ENCODE measurements around the gene TMED8.
"Not testable (repeated sequence)": the region's sequence is repeated elsewhere in the genome, so short reads cannot be mapped to it uniquely, and the experiment has no call there.

TMED8 gene

DNA sequence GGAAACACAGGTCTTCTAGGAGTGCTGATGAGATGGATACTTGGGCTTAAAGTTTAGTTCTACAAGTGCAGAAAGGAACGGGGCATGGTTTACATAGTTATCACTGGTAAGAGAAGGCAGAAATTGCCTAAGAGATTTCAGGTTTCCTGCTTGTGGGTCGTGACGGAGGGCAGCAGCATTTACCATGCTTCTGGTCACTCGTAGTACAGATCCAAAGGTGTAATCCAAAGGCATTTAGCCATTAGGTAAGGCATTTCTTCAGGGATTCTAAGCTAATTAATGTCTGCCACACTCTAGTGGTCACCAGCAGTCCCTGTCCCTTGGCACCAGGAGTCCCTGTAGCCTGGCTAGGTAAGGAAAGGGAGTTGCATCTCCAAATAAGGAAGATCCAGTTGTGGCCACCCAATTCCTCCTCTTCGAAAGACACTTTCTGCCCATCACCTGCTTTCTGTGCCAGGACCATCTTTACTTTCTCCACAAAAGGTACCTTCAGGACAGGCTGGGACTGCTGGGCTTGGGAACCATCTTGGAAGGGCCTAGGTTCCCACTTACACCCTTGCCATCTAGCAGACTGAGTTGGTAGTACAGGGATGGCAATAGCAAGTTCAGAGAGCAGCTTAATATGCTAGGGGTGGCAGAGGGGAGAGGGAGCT lies 54.5 kb downstream of the TMED8 start:
- no peak for DNase-seq (ENCODE audit: low read depth)

GRCh38 chr14:77320238-77320935 lies 56.5 kb downstream of the TMED8 start, which contains the start of gene POMT2:
POMT2 (minus strand) TSS chr14:77320883; CDS start chr14:77320681, 202 bp downstream.
- DNase-seq (ENCODE audit: low read depth), result peak; percentile 87

DNA sequence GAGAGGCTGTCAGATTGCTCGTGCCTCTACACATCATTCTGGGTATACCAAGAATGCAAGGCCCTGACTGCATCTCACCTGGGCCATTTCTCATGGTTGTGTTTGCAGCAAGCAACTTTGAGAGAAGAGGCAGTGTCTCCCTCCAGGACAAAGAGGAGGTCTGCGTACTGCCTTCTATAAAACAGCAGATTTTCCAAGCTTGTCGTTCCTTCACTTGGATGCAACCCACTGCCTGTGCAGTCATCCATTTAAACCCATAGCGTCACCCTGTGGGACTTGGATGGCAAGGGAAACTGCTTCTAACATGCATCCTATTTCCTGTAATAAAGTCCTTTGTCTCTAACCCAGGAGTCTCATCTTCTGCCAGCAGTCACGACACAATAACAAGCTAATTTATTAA lies 57.5 kb downstream of the TMED8 start:
- DNase-seq (ENCODE audit: low read depth), result no peak

GRCh38 chr14:77318756-77319155 lies 58.1 kb downstream of the TMED8 start:
- not testable (repeated sequence) for DNase-seq (ENCODE audit: low read depth)

DNA sequence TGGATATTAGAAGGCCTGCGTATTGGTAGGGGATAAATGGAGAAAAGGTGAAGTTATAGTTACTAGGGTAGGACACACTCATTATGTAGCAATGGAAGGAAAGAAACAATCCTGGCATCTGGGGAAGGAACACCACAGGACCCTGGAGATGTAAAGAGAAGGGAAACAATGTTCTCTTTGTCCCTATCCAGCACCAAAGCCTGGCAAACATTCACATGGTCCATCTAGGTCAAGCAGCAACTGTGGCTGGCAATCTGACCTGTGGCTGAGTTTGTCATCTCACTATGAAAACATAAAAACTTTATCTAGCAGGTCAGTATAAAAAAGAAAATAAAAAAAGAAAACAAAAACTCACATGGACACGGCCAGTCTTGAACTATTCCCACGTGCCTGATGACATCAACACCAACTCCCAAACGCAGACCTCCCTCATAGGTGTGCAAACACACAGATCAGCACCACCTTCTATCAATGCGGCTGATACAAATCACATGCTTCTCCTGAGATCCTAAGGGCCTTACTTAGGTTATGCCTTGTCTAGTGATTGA lies 58.8 kb downstream of the TMED8 start:
- no peak for DNase-seq (ENCODE audit: low read depth)

DNA sequence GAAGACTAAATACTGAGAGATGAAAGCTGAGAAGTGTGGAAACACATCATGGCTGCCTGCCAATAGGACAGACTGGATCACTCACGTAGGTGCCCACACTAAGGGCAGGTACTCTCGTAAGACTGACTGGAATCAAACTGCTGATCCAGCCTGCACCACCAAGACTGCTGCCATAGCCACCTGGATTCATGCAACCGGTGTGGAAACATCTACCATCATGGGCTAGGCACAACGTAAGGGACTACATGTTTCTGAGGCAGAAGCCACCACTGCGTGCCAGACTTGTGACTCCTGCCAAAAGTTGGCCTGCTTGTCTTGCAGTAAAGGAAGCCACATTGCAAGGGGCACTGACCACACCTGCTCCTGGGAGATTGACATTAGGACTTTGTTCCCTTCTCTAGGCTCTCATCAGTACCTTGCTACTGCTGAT lies 60.0 kb downstream of the TMED8 start:
- no peak for DNase-seq (ENCODE audit: low read depth)

GRCh38 chr14:77316195-77316505 lies 60.7 kb downstream of the TMED8 start:
- no peak for DNase-seq (ENCODE audit: low read depth)

GRCh38 chr14:77314539-77315457 lies 62.1 kb downstream of the TMED8 start:
- DNase-seq (ENCODE audit: low read depth), result no peak

DNA sequence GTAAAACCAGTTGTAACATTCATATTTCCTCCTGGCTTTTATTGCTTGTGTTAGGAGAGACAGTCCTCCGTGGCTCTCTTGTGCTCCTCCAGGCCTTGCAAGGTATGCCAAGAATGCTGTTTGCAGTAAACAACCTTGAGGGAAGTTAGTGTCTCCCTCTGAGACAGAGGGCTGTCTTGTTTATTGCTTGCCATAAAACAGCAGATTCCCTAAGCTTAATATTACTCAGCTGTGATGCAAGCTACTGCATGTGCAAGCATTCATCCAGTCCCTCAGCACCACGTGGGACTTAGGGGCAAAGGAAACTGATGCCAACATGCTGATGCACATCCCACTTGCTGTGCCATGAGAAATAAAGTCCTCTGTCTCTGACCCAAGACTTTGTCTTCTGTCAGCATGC lies 62.9 kb downstream of the TMED8 start:
- no peak for DNase-seq (ENCODE audit: low read depth)

DNA sequence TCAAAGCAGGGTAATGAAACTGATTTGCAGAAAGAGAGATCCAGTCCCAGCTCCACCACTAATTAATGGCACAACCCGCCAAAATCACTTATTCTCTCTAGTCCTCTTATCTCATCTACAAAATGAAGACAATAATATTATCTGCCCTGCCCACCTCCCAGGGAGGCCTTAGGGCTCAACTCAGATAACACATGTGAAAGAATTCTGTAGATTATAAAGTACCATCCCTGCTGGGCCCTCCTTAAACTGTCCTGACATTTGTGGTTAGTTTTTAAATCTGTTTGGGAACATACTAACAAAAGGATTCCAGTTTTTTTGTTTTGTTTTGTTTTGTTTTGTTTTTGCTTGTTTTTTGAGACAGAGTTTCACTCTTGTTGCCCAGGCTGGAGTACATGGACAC lies 63.5 kb downstream of the TMED8 start:
- no peak for DNase-seq (ENCODE audit: low read depth)

- no peak for DNase-seq (ENCODE audit: low read depth)
Observed at GRCh38 chr14:77311217-77311616, 65.7 kb downstream of the TMED8 start.

DNA sequence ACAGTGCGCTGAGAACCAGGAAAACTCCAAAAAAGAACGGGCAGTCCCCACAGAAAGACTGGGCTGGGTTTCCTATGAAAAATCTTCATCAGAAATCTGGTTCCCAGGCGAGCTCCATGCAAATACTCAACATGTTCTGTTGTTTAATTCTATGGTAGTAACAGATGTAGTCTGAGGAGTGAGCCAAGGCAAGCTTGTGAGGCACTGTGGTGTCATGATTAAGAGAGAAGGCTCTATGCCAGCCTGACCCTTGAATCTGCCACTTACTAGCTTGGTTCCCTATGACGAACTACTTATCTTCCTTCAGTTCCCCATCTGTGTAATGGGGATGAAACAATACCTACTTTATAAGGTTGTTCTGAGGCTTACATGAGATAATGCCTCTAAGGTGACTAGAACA lies 66.9 kb downstream of the TMED8 start:
- DNase-seq (ENCODE audit: low read depth), result no peak

GRCh38 chr14:77309131-77309530 lies 67.8 kb downstream of the TMED8 start:
- no peak for DNase-seq (ENCODE audit: low read depth)

DNA sequence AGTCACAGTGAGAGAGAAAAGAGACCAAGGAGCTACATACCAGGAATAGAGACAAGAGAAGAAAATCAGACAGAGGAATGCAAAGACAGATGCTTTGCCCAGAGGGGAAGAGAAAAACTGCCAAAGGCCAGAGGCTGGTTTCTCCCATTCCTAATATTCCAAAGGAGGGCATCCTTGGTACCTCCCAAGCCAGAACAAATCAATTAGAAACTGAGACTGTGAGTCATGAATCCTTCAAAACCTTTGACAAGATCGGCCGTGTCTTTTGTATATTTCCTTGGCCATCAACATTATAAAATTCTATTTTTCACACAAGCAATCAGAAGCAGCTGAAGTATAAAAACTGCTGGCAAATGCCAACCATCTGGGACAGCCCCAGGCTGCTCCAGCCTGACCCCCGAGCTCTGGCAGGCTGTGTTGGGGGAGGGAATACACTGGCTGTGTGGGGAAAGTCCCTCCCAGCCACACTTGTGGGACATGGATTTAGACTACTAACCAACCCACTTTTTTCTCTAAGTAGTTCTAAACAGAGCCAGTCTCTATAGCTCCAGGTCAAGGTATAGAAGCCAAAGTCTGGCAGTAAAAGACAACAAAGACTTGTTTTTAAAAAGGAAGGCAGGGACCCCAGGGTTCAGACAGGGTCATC lies 69.9 kb downstream of the TMED8 start:
- DNase-seq (ENCODE audit: low read depth), result no peak

- no peak for DNase-seq (ENCODE audit: low read depth)
Observed at GRCh38 chr14:77306416-77306815, 70.5 kb downstream of the TMED8 start.

DNA sequence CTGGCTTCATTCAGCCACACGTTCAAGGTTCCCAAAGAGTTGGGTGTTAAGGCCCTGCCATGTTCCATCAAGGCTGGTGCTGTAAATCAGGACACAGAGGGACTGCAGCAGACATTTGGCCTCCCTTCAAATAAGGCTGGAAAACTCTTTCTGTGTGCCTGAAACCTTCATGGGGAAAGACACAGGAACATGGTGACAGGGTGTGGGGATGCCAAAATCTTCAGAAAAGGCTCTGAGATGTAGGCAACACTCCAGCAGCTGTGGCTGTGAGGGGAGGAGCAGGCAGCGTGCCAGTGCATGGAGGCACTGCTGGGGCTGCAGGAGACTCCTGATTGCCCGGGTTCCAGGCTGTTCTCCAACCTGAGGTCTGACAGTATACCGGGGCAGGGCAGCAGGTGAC lies 71.2 kb downstream of the TMED8 start:
- no peak for DNase-seq (ENCODE audit: low read depth)

GRCh38 chr14:77303417-77304156 lies 73.3 kb downstream of the TMED8 start:
- DNase-seq (ENCODE audit: low read depth), result no peak

GRCh38 chr14:77302926-77303325 lies 74.0 kb downstream of the TMED8 start:
- DNase-seq (ENCODE audit: low read depth), result no peak

- peak; percentile 18 for DNase-seq (ENCODE audit: low read depth)
Observed at GRCh38 chr14:77301103-77301502, 75.8 kb downstream of the TMED8 start.

- DNase-seq (ENCODE audit: low read depth), result no peak
Observed at GRCh38 chr14:77299771-77300170, 77.1 kb downstream of the TMED8 start.

DNA sequence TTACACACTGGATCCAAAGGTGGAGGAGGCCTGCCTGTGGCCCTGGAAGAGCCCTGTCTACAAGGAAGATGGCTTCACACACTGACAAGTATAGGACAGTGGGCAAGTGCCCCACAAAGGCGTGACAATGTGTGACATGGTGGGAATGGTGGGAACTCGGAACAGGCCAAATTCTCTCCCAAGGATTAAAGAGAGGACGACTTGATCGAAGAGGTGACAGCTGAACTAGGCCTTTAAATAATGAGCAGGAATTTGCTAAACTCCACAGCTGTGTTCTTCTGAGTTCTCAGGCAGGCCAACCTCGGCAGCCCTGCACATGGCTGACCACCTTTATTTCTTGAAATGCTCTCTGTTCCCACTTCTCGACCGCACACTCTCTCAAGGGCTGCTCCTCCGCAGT lies 80.0 kb downstream of the TMED8 start:
- no peak for DNase-seq (ENCODE audit: low read depth)
